ENCODE measurements around the gene FRMPD4.
"Not testable (repeated sequence)": the region's sequence is repeated elsewhere in the genome, so short reads cannot be mapped to it uniquely, and the experiment has no call there.

The FRMPD4 gene

GRCh38 chrX:12446342-12447075 is 308.2 kb downstream of the FRMPD4 start:
- DNase-seq, result no peak

- DNase-seq, result no peak
These were observed 309.3 kb downstream of the FRMPD4 start for GRCh38 chrX:12447448-12448064.

GRCh38 chrX:12452268-12452667 is 314.0 kb downstream of the FRMPD4 start:
- no peak for DNase-seq

- no peak for DNase-seq
These were observed 322.7 kb downstream of the FRMPD4 start for GRCh38 chrX:12460929-12461328.

- no peak for DNase-seq
These were observed 324.8 kb downstream of the FRMPD4 start for GRCh38 chrX:12463052-12463451.

- no peak for DNase-seq
These were observed 325.6 kb downstream of the FRMPD4 start for GRCh38 chrX:12463873-12464272.

GRCh38 chrX:12467321-12467720 is 329.0 kb downstream of the FRMPD4 start:
- DNase-seq, result no peak

GRCh38 chrX:12469296-12469695 is 331.0 kb downstream of the FRMPD4 start:
- DNase-seq, result no peak

- DNase-seq, result no peak
These were observed 332.8 kb downstream of the FRMPD4 start for GRCh38 chrX:12471061-12471460.

- no peak for DNase-seq
These were observed 342.7 kb downstream of the FRMPD4 start for GRCh38 chrX:12480956-12481355.

GRCh38 chrX:12488220-12488619 is 349.9 kb downstream of the FRMPD4 start:
- DNase-seq, result no peak

- DNase-seq, result no peak
These were observed 350.5 kb downstream of the FRMPD4 start for GRCh38 chrX:12488771-12489170.

GRCh38 chrX:12489341-12489740 is 351.1 kb downstream of the FRMPD4 start:
- no peak for DNase-seq

GRCh38 chrX:12494400-12495138 is 356.3 kb downstream of the FRMPD4 start:
- DNase-seq, result no peak

GRCh38 chrX:12496343-12496742 is 358.1 kb downstream of the FRMPD4 start:
- no peak for DNase-seq

GRCh38 chrX:12497832-12498591 is 359.7 kb downstream of the FRMPD4 start:
- no peak for DNase-seq

GRCh38 chrX:12505127-12505526 is 366.9 kb downstream of the FRMPD4 start:
- no peak for DNase-seq

- DNase-seq, result not testable (repeated sequence)
These were observed 377.1 kb downstream of the FRMPD4 start for GRCh38 chrX:12515384-12515783.

GRCh38 chrX:12526306-12526705 is 388.0 kb downstream of the FRMPD4 start:
- no peak for DNase-seq

GRCh38 chrX:12538096-12538495 is 399.8 kb downstream of the FRMPD4 start:
- not testable (repeated sequence) for DNase-seq

GRCh38 chrX:12542251-12542650 is 404.0 kb downstream of the FRMPD4 start:
- not testable (repeated sequence) for DNase-seq

- DNase-seq, result no peak
These were observed 410.1 kb downstream of the FRMPD4 start for GRCh38 chrX:12548341-12548740.

GRCh38 chrX:12548746-12549145 is 410.5 kb downstream of the FRMPD4 start:
- DNase-seq, result no peak

Measured in activated gamma-delta T cell (primary cell).